Pancreas (tissue), 10 donors: ENCODE results near the gene POLE3. TPM values are rescaled to one million over a fixed set of nuclear protein-coding genes. Genes with fewer than 3 reads are reported as not detected.
"Not testable (repeated sequence)": the region's sequence is repeated elsewhere in the genome, so short reads cannot be mapped to it uniquely, and the experiment has no call there.

Source experiments
- ATAC-seq, 4 donors: fragments of 200-7000 bp; cut with Tn5 transposase; one replicate each; pipeline versions ENCODE4 v1.8.0 to v1.9.1; 2020; ENCODE audit warnings: mild to moderate bottlenecking in 4 of 4, moderate library complexity in 4 of 4
- DNase-seq, 6 donors: peaks; one replicate each; pipeline ENCODE4 v3.0.0-alpha.2; 2020
- FAIRE-seq: peaks from 2 replicates; lab custom pipeline; 2012; peaks lifted over from hg19 to GRCh38; lab: Jason Lieb, UNC
- H3K27ac ChIP-seq, 4 donors: fragments of 200-600 bp; sonication (generic); 1 replicate in 3 of 4; 2 replicates in 1 of 4; pipeline versions ENCODE4 v1.5.0 to v1.8.0; 2020
- H3K27me3 ChIP-seq, 4 donors: fragments of 200-600 bp; one replicate each; pipeline ENCODE4 v1.8.0; 2021
- H3K36me3 ChIP-seq, 3 donors: fragments of 200-600 bp; sonication (generic) in 1 of 3; one replicate each; pipeline versions ENCODE4 v1.5.0 to v1.8.0; 2020 to 2021
- H3K4me1 ChIP-seq, 3 donors: fragments of 200-600 bp; one replicate each; pipeline ENCODE4 v1.8.0; 2021
- H3K4me3 ChIP-seq, 4 donors: fragments of 200-600 bp; sonication (generic) in 2 of 4; one replicate each; pipeline versions ENCODE4 v1.5.0 to v1.8.0; 2020 to 2021
- H3K9me3 ChIP-seq, 4 donors: fragments of 200-600 bp; one replicate each; pipeline ENCODE4 v1.8.0; 2021
- CTCF ChIP-seq, 4 donors: fragments of 200-600 bp; sonication (generic) in 3 of 4; IDR thresholded peaks; one replicate each; pipeline versions ENCODE4 v1.5.0 to v1.8.0; 2021; ENCODE audit warnings: antibody characterized with exemption in 4 of 4
- WGBS, 2 donors: extraction: QIAGEN DNeasy Blood & Tissue Kit; methylation state at CpG; one replicate each; pipeline ENCODE4 v1.1.7; 2013; 5-methylcytosine and 5-hydroxymethylcytosine counted together
- intact Hi-C, 3 donors: fragments of 100-400 bp; cut with DNase I; formaldehyde crosslinking; loops; one replicate each; pipeline versions ENCODE4 v1.11.1 to v1.14.2; 2022
- polyA plus RNA-seq, 2 donors: library from polyadenylated mRNA; stranded (reverse); fragments of 200-250 nt; gene quantifications; one replicate each; pipeline ENCODE4 v1.2.3, GENCODE V29; 2013
- total RNA-seq, 6 donors: library from RNA; stranded (reverse); fragmentation: NEBNext Ultra II Directional in 4 of 6; extraction: Animal tissue kit (Norgen Biotek cat#: 25700) in 4 of 6; gene quantifications; one replicate each; pipeline versions ENCODE4 v1.2.1 to v1.2.4, GENCODE V29; 2021 to 2023
- donor health status: healthy with polysubstance abuse.
- donor health status: DM: no; HTN: no; CAD: no; lungs with moderate emphysema.
- donor health status: DM: no; HTN: no; CAD: no.
- donor health status: control.
- donor health status: control.
- donor health status: Bipolar disorder and iron deficiency.
- donor health status: DM: yes; HTN: yes; CAD: no.
- donor health status: DM: no; HTN: no; CAD: no.
- donor health status: DM: no; HTN: no; CAD: no.
- donor health status: DM: yes; HTN: yes; CAD: no.

POLE3 gene
- total and polyA plus RNA-seq, 8 donors, result 8.7 to 19.1 (median 13.3) TPM

- Histone ChIP-seq H3K4me1 (peaks cover 5 to 13% (median 10%) of the 10 kb centered on the region in 3 donors), H3K27ac (peak overlapping the region in 2 of 4 donors; percentile 34 to 41)
- H3K4me3 ChIP-seq, FAIRE-seq, H3K27me3 ChIP-seq, H3K9me3 ChIP-seq, H3K36me3 ChIP-seq: not testable (repeated sequence)
- DNase-seq, result peak in 2 of 6 donors; percentile 66 to 77
- ATAC-seq, result peak in 3 of 4 donors; percentile 21 to 35 (median 31)
- intact Hi-C loops, result loop anchor here in 2 of 3 donors (5.0 to 10.0 kb wide), 2 partner anchors 100 to 102 kb away; partner anchors contain the start of gene RNF183 (in 1 of the 2)
- WGBS, 2 donors, result 16 to 18% methylated on average over 7 of the region's 7 CpGs
- peak; percentile 47 to 83 (median 71) for TF ChIP-seq CTCF (IDR thresholded peaks at IDR 0.05)
Observed at GRCh38 chr9:113406873-113407511, 3.5 kb downstream of the POLE3 start.

DNA sequence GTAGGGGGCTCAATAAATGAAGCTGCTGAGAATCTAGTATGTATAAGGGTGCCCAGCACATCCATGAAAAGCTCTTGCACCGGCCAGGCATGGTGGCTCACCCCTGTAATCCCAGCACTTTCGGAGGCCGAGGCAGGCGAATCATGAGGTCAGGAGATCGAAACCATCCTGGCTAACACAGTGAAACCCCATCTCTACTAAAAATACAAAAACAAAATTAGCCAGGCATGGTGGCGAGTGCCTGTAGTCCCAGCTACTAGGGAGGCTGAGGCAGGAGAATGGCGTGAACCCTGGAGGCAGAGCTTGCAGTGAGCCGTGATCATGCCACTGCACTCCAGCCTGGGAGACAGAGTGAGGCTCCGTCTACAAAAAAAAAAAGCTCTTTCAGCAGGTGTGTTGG is 4.1 kb downstream of the POLE3 start:
- not testable (repeated sequence) for ATAC-seq, H3K9me3 ChIP-seq, H3K36me3 ChIP-seq, H3K27me3 ChIP-seq, DNase-seq, H3K4me3 ChIP-seq, FAIRE-seq
- H3K27ac ChIP-seq, result peak overlapping the region in 2 of 4 donors; percentile 34 to 41
- H3K4me1 ChIP-seq, result peaks cover 7 to 13% (median 9%) of the 10 kb centered on the region in 3 donors
- WGBS, 2 donors, result 73 to 84% methylated on average over 9 of the region's 9 CpGs
- intact Hi-C loops, result loop anchor here in 2 of 3 donors (5.0 to 10.0 kb wide), 2 partner anchors 99 to 102 kb away; partner anchors contain the start of gene RNF183 (in 1 of the 2)

DNA sequence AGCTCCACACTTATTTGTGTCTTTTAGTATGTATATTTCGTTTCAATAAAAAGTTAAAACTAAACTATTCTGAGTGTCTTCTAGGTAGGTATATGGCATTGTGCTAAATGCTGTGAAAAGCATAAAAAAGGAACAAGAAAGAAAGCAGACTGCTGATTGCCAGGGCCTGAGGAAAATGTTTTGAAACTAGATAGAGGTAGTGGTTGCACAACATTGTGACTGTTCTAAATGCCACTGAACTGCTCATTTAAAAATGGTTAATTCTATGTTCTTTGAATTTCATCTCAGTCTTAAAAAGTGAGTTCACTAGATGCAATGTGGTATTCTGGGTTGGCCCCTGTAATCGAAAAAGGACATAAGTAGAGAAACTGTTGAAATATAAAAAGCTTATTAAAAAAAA is 6.8 kb downstream of the POLE3 start:
- ATAC-seq, result no peak
- intact Hi-C loops, result loop anchor here in 1 of 3 donors (10.0 kb wide), 1 partner anchor 99 kb away; the partner anchor contains the start of gene RNF183
- Histone ChIP-seq H3K4me1 (peaks cover 16 to 17% (median 17%) of the 10 kb centered on the region in 3 donors), H3K9me3 (no peaks in the 10 kb centered on the region), H3K27ac (no peak overlapping the region), H3K4me3 (no peak overlapping the region), H3K27me3 (no peaks in the 10 kb centered on the region), H3K36me3 (peaks cover 0 to 4% (median 3%) of the 10 kb centered on the region in 3 donors)
- FAIRE-seq, result no peak
- no peak for TF ChIP-seq CTCF (IDR thresholded peaks at IDR 0.05)
- WGBS, 2 donors, result 44 to 61% methylated on average over 2 of the region's 2 CpGs
- DNase-seq, result no peak

GRCh38 chr9:113401027-113401792 is 9.3 kb downstream of the POLE3 start, which contains the start of gene ALAD:
TSS of gene ALAD (minus strand) at chr9:113401284. CDS start at chr9:113393559, 7,725 bp downstream.
- peak; percentile 93 to 97 (median 96) for TF ChIP-seq CTCF (IDR thresholded peaks at IDR 0.05)
- peaks cover 26 to 34% (median 33%) of the 10 kb centered on the region in 3 donors for H3K4me1 ChIP-seq
- H3K36me3 ChIP-seq, result no peaks in the 10 kb centered on the region
- DNase-seq, result peak; percentile 99 to 100 (median 100)
- peak; percentile 78 for FAIRE-seq
- 1 to 2% methylated on average over 45 to 50 of the region's 50 CpGs for WGBS, 2 donors
- no peaks in the 10 kb centered on the region for H3K9me3 ChIP-seq
- ATAC-seq, result peak; percentile 95 to 99 (median 97)
- peak within 1 kb of the TSS; percentile 59 to 79 (median 76) for H3K4me3 ChIP-seq
- H3K27me3 ChIP-seq, result no peaks in the 10 kb centered on the region
- intact Hi-C loops, result loop anchor here in 1 of 3 donors (10.0 kb wide), 1 partner anchor 96 kb away; the partner anchor contains the start of gene RNF183
- peak within 1 kb of the TSS; percentile 58 to 78 (median 64) for H3K27ac ChIP-seq
